ENCODE measurements around the gene KRTAP5-3.

KRTAP5-3 gene

GRCh38 chr11:1565173-1565903, 42.9 kb downstream of the KRTAP5-3 start:
- DNase-seq: no peak
- ATAC-seq: no peak

- DNase-seq: no peak
- no peak for ATAC-seq
Observed at GRCh38 chr11:1564535-1565172, 43.6 kb downstream of the KRTAP5-3 start.

GRCh38 chr11:1563697-1564534, 44.3 kb downstream of the KRTAP5-3 start:
- ATAC-seq: no peak
- no peak for DNase-seq

- ATAC-seq (no peak), DNase-seq (no peak)
Observed at GRCh38 chr11:1563149-1563638, 45.1 kb downstream of the KRTAP5-3 start.

DNA sequence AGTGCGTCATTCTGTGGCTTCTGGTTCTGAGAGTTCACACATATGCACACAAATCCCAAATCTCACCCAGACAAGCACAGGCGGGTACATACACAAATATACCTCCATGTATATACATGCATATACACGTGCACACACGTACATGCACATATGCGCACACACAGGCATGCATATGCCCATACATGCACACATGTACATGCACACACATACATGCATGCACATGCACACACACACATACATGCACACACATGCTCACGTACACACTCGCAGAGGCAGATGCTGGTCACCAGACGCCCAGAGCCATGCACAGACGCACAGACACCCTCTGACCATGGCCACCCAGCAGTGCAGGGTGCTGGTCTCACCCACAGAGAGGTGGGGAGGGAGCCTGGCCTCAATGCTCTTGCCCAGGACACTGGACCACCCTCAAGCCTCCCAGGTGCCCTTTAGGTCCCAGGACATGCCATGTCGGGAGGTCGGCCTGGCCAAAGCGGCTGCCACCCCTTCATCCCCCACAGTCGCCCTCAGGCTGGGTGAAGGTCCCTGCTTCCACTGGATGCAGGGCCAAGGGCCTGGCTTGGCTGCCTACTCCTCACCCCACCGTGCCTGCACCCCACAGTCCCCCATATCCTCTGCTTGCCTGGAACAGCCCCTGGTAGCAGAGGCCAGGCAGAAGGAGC, 45.7 kb downstream of the KRTAP5-3 start:
- DNase-seq (no peak), ATAC-seq (no peak)

- ATAC-seq (no peak), DNase-seq (no peak)
Observed at GRCh38 chr11:1561955-1562354, 46.3 kb downstream of the KRTAP5-3 start.

DNA sequence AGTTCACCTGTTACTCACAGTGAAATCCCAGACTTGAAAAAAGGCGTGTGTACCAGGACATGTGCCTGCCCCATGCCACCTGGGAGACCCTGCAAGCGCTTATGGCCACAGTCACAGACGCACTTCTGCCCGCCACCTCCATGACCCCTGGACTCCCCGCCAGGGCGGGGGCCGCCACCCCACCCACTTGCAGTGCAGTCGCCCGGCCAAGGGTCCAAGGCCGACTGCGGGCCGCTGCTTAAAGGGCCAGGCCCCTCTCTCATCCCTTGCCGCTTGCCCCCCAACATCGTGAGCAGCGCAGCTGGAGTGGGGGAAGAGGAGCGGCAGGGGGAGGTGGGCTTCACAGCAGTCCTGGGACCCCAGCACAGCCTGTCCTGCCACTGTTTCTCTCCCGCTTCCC, 47.0 kb downstream of the KRTAP5-3 start:
- no peak for DNase-seq
- ATAC-seq: no peak

DNA sequence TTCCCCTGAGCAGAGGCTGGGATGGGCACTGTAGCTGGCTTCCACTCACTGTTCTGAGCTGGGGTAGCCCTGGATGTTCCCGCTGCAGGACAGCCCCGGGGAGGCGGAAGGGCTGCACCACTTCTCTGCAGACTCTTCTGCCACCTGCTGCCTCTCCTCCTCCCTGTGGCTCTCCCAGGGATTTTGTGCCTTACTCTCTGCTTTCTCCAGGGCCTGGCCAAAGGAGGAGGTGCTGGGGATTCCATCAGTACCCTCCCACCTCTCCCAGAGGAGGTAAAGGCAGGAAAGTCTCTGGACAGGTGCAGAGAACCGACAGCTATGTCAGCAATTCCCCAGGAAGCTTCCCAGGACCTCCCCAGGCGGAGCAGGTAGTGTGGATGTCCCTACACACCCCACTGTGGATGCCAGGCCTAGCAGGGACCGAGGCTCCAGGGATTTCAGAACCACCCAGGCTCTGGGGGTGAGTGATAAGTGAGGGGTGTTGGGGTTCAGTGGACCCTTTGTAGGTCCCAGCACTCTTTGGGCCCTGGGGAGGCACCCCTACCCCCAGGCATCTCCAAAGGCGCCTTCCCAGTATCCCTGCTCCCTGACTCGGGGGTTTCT, 47.5 kb downstream of the KRTAP5-3 start:
- ATAC-seq (no peak), DNase-seq (no peak)

DNA sequence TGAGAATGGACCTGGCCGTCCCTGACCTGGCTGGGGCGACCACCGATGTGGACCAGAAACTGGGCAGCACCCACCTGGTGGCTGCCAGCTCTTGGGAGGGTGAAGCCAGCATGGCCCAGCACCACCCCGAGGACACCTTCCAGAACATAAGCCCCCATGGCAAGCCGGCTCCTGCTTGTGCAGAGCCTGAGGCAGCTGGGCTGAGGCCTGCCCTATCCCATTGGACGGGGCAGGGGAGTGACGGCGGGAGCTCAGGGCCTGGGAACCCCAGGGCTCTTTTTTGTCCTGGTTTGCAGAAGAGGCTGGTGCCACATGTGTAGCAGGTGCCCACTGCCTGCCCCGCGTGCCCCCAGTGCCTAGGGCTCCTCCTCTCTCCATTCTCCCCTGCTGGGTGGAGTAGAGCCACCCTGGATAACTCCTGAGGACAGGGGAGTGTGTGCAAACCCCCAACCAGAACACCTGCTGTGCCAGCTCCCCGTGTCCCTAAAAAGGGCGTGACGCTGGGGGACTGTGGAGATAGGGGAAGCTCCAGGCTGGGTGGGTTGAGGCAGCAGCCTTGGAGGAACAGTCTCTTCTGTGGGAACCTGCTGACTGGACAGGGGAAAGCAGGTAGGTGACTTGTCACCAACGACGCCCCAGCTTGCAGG, 48.1 kb downstream of the KRTAP5-3 start:
- no peak for DNase-seq
- no peak for ATAC-seq

DNA sequence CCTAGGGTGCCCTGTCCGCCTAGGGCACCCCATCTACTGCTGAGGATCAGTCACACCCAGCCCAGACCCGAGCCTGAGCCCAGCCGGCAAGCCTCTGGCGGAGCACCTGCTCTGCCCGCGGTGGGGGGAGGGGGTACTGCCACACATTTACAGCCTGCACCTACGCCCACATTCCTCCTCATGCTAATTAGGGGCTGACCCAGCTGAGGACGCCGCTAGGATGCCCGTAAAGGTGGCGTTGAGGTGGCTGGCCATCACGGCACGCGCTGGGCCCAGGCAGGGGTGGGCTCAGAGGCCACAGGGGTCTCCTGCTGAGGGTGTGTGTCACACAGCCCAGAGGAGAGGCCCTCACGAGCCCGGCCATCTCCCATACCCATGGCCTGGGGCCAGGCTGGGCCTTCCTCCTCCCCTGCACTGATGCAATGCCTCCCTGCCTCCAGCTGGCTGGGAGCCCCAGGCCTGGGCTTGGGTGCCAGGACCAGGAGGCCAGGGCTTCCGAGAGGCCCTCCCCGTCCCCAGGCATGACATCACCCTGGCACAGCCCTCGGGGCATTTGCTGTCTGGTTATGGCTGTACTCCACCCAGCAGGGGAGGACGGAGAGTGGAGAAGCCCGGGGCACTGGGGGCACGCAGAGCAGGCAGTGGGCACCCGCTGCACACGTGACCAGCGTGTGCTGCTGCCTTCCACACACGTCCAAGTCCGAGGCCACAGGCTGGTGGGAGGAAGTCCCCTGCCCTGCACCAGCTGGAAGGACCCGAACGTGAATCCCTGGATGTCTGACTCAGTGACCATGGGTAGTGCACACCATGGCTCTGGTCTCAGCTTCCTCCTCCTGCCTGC, 48.9 kb downstream of the KRTAP5-3 start:
- DNase-seq: no peak
- ATAC-seq: no peak

DNA sequence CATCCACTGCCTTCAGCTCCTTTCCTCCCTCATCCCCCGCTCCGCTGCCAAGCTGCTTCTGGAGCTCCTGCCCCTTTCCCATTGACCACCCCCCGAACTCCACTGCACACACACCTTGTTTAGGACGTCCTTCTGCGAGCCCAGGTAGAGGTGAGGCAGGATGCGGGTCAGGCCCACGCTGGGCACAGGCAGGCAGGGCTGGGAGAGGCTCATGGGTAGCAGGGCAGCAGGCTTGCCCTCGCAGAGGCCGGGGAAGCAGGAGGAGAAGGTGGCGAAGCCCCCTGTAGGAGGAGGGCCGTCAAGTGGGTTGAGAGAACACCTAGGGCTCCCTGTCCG, 49.5 kb downstream of the KRTAP5-3 start:
- no peak for ATAC-seq

GRCh38 chr11:1557904-1558774, 50.1 kb downstream of the KRTAP5-3 start:
- ATAC-seq: no peak
- no peak for DNase-seq

More for the DNA sequence above, 49.5 kb downstream of the KRTAP5-3 start:
- DNase-seq: no peak
